A673 (cell line): ENCODE data around the gene PRKACG. TPM values are rescaled to one million over a fixed set of nuclear protein-coding genes. Genes with fewer than 3 reads are reported as not detected.
"Not testable (repeated sequence)": the region's sequence is repeated elsewhere in the genome, so short reads cannot be mapped to it uniquely, and the experiment has no call there.

ENCODE experiments used
- BruUV-seq: library from RNA; stranded (reverse); fragments of 400-500 nt; replicated peaks from 2 replicates; lab custom pipeline; 2021; lab: Mats Ljungman, UMichigan
- CTCF ChIA-PET: fragments of 300-600 bp; sonication (Branson Sonifier 250); formaldehyde crosslinking; loops from one replicate; lab custom pipeline; 2022; ENCODE audit warnings: antibody characterized with exemption; lab: Charles Lee
- POLR2A ChIA-PET: fragments of 300-600 bp; sonication (Branson Sonifier 250); formaldehyde crosslinking; loops from one replicate; lab custom pipeline; 2022; ENCODE audit warnings: antibody characterized with exemption; ENCODE audit not compliant: low non-redundant PET; lab: Charles Lee
- DNase-seq: peaks from one replicate; pipeline ENCODE4 v3.0.0-alpha.2; 2015; ENCODE audit warnings: low spot score
- H3K27ac ChIP-seq: fragments of 200-600 bp; sonication (generic); 2 replicates; pipeline ENCODE4 v1.5.1; 2016; ENCODE audit warnings: mixed run types, low read depth, mild to moderate bottlenecking, mixed read lengths, antibody characterized with exemption, low read length; ENCODE audit not compliant: poor library complexity, severe bottlenecking
- H3K27me3 ChIP-seq: fragments of 200-600 bp; sonication (generic); replicated peaks from 2 replicates; pipeline ENCODE4 v1.6.1; 2017; ENCODE audit warnings: mixed run types, low read depth, mild to moderate bottlenecking, mixed read lengths, antibody characterized with exemption, low read length; ENCODE audit not compliant: insufficient read depth, poor library complexity
- H3K36me3 ChIP-seq: fragments of 200-600 bp; sonication (generic); 2 replicates; pipeline ENCODE4 v1.6.1; 2016; ENCODE audit warnings: mixed run types, mild to moderate bottlenecking, mixed read lengths, antibody characterized with exemption, low read length; ENCODE audit not compliant: insufficient read depth, poor library complexity, severe bottlenecking
- H3K4me1 ChIP-seq: fragments of 200-600 bp; sonication (generic); 2 replicates; pipeline ENCODE4 v1.6.1; 2017; ENCODE audit warnings: mixed run types, mild to moderate bottlenecking, mixed read lengths, antibody characterized with exemption, low read length; ENCODE audit not compliant: insufficient read depth, poor library complexity, severe bottlenecking
- H3K4me3 ChIP-seq: fragments of 200-600 bp; sonication (generic); 2 replicates; pipeline ENCODE4 v1.5.1; 2016; ENCODE audit warnings: low read depth, mixed run types, mild to moderate bottlenecking, mixed read lengths, low read length; ENCODE audit not compliant: poor library complexity, severe bottlenecking
- H3K9me3 ChIP-seq: fragments of 200-600 bp; sonication (generic); 2 replicates; pipeline ENCODE4 v1.6.1; 2016; ENCODE audit warnings: mixed run types, low read depth, mild to moderate bottlenecking, mixed read lengths, antibody characterized with exemption, low read length; ENCODE audit not compliant: poor library complexity, severe bottlenecking
- CTCF ChIP-seq: fragments of 300-800, 200-600 bp; sonication (generic); conservative IDR thresholded peaks from 2 replicates; pipeline ENCODE4 v1.5.1; 2017; ENCODE audit warnings: low read depth, mild to moderate bottlenecking, antibody characterized with exemption, low read length, moderate library complexity, mixed read lengths
- EZH2 ChIP-seq: fragments of 200-600 bp; sonication (generic); IDR thresholded peaks from 2 replicates; pipeline ENCODE4 v1.6.1; 2017; ENCODE audit warnings: borderline replicate concordance, low read depth, mild to moderate bottlenecking, mixed read lengths, antibody characterized with exemption, low read length; ENCODE audit not compliant: poor library complexity, severe bottlenecking
- intact Hi-C: fragments of 100-400 bp; cut with micrococcal nuclease; formaldehyde crosslinking; loops from one replicate; pipeline ENCODE4 v1.10.0; 2022; ENCODE audit not compliant: unreplicated experiment
- total RNA-seq: library from RNA; stranded (reverse); gene quantifications from 2 replicates; pipeline ENCODE4 v1.2.3, GENCODE V29; 2021

The PRKACG gene
- total RNA-seq, 1 experiment from 2014 or later: not detected

- CTCF ChIA-PET: no interaction called here
- Histone ChIP-seq H3K27me3 (peaks cover 6% of the 10 kb centered on the region), H3K27ac (no peak overlapping the region), H3K9me3 (no peaks in the 10 kb centered on the region), H3K4me3 (no peak overlapping the region), H3K4me1 (no peaks in the 10 kb centered on the region), H3K36me3 (no peaks in the 10 kb centered on the region)
- DNase-seq: no peak
- intact Hi-C loops: no loop called here
- POLR2A ChIA-PET: no interaction called here
- BruUV-seq: no TSS peak
- TF ChIP-seq CTCF (no peak), EZH2 (no peak)
Observed at GRCh38 chr9:68991457-68991856, 22.5 kb downstream of the PRKACG start.

- H3K4me1 ChIP-seq, H3K27me3 ChIP-seq, H3K36me3 ChIP-seq, POLR2A ChIA-PET, CTCF ChIA-PET, H3K9me3 ChIP-seq, DNase-seq, intact Hi-C loops, H3K4me3 ChIP-seq, H3K27ac ChIP-seq, BruUV-seq: not testable (repeated sequence)
Observed at GRCh38 chr9:68986949-68987348, 27.0 kb downstream of the PRKACG start.

- ChIA-PET POLR2A (interaction anchor here (0.5 kb wide), 1 partner anchor 9 kb away, joined by 19 read pairs; no protein-coding TSS in a partner anchor), CTCF (no interaction called here)
- peaks cover 8% of the 10 kb centered on the region for H3K27me3 ChIP-seq
- no peak overlapping the region for H3K27ac ChIP-seq
- DNase-seq: no peak
- no peak for TF ChIP-seq CTCF
- no peak for TF ChIP-seq EZH2
- BruUV-seq: no TSS peak
- no peaks in the 10 kb centered on the region for H3K9me3 ChIP-seq
- H3K4me3 ChIP-seq: no peak overlapping the region
- H3K4me1 ChIP-seq: peaks cover 16% of the 10 kb centered on the region
- H3K36me3 ChIP-seq: no peaks in the 10 kb centered on the region
- intact Hi-C loops: no loop called here
Observed at GRCh38 chr9:68983522-68984424, 30.1 kb downstream of the PRKACG start.
